DMS 273 (cell line): ENCODE data around the gene FIGN.

ENCODE experiments used
- DNase-seq: peaks from one replicate; lab custom pipeline; 2025; ENCODE audit not compliant: unreplicated experiment; lab: John Stamatoyannopoulos, UW

The FIGN gene

DNA sequence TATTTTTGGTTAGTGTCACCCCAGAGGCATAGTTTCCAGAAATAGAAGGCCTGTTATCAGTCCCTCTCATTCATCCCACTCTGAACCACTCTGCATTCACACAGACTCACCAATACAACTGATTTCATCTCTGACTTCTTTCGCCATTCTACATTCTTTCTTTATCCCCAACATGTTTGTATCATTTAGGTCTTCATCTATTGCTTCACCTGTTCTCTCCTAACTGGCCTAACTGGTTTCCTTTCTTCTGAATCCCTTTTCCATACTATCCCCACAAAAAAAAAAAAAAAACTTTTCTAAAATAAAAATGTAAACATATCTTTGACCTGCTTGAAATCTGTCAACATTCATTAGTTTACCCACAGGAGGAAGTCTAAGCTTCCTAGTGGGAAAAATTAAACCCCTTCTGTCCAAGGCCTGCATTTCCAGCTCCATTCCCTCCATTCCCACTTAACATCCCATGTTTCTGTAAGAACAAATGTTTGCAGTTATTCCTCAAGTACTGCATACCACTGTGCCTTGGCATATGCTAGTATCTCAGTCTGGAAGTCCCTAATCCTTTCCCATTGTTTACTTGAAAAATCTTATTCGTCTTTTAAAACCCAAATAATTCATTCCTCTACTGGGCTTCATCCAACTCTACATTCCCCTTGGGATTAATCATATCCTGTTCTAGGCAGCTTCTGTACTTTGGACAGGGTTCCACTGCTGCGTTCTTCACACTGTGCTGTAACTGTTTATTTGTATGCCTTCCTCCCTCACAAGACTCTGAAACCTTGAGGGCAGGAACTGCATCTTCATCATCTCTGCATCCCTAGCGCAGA is 68.5 kb downstream of the FIGN start:
- DNase-seq = no peak

DNA sequence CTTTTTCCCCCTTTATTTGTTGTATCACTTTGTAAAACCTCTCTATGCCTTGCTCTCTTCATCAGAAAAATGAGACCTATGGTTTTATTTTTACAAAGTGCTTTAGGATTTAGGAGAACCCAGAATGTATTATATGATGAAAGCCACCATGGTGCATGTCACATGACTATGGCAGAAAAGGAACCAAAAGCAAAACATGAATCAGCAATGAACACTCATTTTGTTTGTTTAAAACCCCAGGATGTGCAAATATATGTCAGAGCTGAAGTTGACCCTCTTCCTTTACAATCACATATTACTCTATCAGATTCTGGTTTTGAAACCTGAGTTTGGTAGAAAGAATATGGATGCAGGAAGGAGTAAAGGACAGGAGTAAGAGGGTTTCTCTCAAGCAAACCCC is 70.0 kb downstream of the FIGN start:
- no peak for DNase-seq

DNA sequence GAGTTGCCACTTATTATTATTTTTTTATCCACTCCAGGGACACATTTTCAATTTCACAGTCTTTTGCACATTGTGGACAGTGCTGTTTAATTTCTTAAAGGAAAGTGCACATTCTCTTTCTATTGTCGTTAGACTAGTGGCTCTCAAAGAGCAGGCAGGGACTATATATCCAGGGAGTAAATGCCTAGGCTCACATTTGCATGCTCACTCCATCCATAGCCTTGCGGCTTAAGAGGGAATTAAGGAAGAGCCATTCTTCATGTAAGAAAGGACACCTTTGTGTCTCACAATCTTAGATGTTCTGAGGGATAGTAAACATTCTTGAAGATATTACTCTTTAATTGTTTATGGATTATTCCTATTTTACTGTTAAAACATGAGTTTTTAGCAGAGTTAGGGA is 70.8 kb downstream of the FIGN start:
- DNase-seq = no peak

DNA sequence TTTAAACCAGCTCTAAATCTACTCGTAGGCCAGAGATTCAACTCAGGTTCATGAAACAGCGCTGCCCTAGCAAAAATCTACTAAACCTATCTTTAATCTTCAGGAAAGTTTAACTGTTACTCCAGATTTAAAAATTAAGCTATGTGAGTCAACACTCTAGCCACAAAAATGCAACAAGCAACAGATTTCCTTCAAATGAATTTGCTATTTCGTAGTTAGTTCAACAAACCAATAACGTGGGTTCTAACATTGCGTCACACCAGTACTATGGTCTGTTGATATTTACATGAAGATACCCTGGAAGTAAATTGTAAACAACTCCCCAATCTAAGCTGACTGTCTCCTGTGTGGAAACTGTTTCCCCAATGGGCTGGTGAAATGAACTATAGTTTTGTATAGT is 71.2 kb downstream of the FIGN start:
- no peak for DNase-seq

DNA sequence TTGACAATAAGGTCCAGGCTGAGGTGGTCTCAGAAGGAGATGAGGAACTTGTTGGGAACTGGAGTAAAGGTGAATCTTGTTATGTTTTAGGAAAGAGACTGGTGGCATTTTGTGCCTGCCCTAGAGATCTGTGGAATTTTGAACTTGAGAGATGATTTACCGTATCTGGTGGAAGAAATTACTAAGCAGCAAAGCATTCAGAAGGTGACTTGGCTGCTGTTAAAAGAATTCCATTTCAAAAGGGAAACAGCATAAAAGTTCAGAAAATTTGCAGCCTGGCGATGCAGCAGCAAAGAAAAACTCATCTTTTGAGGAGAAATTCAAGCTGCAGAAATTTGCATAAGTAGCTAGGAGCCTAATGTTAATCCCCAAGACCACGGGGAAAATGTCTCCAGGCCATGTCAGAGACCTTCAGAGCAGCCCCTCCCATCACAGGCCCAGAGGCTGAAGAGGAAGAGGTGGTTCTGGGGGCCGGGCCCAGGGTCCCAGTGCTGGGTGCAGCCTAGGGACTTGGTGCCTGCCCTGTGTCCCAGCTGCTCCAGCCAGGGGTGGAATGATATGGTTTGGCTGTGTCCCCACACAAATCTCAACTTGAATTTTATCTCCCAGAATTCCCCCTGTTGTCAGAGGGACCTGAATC is 73.5 kb downstream of the FIGN start:
- no peak for DNase-seq

DNA sequence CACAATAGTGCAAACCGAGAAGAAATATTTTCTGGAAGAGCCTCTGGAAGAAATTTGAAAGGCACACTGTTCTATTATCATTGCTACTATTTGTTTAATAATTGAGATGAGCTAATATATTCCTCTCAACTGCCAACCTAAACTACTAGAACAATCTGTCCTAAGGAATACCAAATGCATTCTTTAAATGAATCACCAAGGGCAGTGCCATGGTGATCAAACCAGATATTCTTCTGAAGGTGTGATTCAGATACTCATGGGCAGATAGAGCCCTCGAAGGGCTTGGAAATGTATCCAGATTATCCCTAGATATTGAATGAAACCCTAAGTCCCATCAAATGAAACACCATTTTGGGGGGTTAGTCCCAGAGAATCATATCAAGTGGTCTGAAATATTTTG is 76.6 kb downstream of the FIGN start:
- DNase-seq = no peak

DNA sequence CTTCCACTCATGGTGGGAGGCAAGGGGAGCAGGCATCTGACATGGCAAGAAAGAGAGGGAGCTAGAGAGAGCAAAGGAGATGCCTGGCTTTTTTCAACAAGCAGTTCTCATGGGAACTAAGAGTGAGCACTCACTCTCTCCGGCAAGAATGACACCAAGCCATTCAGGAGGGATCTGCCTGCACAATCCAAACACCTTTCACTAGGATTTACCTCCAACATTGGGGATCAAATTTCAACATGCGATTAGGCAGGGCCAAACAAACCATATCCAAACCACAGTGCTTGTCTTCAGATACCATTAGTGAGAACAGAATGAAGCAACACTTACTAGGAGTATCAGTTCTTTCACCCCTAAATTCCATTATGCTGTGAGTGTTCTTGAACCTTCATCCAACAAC is 77.3 kb downstream of the FIGN start:
- DNase-seq = no peak

DNA sequence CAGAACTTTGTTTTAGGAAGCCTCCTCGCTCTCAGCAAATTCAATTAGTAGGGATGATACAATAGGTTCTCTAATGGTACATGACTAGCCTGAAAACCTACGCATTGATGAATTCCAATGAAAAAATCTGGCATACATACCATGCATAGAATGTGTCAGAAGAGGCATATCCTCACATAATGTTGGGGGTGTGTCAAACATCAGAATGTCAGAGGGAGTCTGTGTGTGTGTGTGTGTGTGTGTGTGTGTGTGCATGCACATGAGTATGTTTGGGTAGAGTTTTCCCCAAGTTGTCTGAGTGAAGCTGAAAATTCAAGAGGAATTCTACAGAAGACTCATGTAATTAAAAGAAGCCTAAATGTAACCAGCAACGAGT is 78.5 kb downstream of the FIGN start:
- no peak for DNase-seq

DNA sequence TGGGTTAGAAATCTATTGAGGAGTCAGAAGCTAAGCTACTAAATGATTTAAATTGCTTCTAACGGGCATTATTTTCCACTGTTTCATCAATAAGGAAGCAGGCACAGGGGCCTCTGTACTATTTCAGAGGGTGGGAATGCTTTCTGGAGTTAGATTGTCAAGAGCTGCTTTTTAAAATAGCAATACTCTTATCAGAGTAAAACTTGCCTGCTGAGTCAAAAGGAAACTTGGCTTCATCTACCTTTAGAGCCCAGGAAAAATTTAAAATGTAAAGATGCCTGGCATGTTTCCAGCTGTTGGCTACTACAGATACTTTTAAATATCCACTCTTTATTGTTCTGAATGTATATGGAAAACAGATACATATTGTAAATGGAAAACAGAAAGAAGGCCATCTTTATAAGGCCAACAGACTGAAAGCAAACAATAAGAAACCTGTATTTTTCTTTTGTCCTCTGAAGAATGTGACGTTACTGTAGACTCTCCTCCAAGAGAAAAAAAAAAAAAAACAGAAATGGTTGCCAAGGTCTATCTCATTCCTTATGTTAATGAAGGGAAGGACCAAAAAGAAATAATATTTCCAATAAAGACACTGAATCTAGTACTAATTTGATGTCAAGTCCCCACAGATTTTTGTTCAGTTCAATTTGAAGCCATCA is 79.1 kb downstream of the FIGN start:
- no peak for DNase-seq

DNA sequence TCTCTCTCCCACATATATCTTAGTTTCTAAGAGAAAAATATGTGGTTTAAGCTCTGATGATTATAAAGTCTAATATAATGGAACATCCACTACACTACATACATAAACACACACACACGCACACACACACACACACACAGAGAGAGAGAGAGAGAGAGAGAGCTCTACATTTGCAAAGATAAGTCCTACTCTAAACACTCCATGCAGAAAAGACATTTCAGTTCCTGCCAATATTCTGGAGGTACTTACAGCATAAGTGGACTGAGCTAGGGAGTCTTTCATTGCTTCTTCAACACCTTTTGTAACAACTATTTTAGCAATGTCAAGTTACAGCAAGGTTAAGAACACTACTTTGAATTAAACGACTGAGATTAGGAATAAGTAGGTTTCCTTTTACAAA is 80.1 kb downstream of the FIGN start:
- DNase-seq = no peak

DNA sequence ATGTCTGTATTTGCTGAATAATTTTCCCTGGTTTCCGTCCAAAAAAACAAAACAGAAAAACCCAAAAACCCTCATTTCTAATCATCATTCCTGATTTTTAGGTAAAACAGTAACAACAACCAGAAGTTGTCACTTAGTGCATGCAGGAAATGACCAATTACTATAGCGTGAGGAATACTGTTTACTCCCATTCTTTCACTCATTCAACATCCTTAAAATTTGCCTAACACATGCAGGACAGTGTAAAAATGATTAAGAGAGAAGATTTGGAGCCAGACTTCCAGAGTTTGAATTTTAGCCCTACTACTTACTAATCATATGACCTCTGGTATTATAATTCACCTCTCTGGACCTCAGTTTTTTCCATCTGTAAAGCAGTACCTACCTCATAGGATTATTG is 83.1 kb downstream of the FIGN start:
- DNase-seq = no peak

DNA sequence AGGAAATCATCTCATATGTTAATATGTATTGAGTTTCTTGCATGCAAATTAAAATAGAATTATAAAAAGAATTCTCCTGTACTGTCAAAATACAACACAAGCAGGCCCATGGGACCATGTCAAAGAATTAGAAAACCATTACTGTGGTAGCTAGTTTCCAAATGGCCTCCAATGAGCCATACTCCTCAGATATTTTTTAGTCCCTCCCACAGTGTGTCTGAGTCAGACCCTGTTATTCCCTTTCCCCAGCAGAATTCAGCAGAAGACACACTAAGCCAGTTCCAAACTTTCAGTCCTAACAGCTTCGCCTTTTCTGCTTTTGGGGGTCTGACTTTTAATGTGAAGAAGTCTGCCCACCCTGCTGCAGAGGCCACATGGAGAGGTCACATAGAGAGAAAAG is 86.7 kb downstream of the FIGN start:
- DNase-seq = no peak

DNA sequence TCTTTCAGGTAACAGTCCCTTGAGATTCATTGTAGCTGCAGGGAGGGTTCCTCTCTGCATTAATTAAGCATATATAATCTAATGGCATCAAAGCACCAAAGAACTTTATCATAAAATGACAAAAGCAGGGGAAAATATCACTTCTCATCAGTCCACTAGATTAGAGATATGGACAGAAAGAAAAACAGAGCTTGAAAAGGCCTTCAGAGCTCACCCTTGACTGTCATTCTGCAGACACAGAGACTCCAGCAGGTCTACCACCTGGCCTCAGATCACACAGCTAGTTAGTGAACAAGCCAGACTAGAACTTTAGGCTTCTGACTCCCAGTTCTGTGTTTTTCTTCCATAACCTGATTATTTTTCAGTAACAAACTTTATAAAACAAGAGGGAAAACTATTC is 88.5 kb downstream of the FIGN start:
- DNase-seq = no peak

DNA sequence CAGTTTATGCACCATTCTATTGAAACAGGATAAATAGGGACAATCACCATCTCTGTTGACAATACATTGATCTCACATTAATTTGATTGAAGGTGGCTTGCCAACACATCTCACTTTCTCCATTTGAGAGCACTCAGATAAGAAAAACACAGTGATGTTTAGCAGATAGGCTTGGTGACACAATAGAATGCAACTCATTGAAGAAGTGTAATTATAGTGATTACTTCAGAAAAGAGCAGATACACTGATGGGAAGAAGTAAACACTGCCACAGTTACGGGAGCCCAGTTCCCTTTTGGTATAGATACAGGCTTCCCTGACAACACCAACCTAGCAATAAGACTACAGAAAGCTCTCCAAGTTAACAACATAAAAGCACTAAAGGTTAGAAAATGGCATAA is 89.1 kb downstream of the FIGN start:
- DNase-seq = no peak

DNA sequence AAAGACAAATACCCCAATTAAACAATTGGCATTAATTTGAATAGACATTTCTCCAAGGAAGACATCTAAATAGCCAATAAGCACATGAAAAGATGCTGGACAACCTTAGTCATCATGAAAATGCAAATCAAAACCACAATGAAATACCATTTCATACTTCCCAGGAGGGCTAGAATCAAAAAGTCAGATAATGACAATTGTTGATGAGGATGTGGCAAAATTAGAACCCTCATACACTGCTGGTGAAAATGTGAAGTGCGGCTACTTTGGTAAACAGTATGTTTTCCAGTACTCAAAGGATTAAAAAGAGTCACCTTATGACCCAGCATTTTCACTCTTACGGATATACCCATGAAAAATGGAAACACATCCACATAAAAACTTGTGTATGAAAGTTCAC is 91.6 kb downstream of the FIGN start:
- DNase-seq = no peak

DNA sequence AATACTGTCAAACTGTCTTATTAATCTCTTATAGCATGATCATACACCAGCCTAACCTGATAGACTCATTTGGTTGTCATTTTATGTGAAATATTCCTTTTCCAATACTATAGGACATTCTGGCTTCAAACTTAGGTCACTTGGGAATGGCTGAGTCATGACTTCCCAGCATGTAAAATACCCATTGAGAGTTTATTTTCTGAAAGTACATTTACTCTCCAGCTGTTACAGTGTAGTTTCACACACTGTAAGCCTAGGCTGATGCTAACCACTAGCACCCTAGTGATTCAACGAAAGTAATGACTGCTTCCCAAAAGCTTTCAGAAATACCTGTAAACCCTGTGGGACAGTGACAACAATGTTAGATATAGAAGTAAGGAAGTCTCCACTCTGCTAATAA is 93.8 kb downstream of the FIGN start:
- DNase-seq = no peak

DNA sequence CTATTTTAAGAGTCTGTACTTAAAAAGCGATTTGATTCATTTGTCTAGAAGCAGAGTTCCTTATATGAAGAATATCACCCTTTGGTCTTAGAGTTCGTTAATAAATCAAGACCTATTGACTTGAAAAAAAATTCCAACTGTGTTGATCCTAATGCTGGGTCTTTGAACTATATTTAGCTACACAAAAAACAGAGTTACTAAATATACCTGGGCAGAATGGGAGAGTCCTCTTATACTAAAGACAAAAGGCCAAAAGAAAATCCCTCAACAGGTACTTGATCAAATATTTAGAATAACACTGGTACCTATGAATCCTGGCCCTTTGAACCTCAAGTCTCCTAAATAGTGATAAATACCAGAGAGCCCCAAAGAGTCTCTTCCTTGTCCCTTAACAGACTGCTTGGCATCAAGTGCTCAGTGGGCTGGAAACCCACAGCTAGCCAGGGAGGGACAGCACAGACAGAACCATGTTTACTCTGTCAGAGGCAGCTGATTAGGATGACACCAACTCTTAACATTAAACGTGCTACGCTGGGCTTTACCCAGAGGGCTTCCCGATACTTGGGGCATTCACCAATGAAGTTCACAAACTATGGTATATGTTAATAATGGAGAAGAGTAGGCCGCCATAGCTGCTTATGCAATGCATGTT is 95.1 kb downstream of the FIGN start:
- no peak for DNase-seq

DNA sequence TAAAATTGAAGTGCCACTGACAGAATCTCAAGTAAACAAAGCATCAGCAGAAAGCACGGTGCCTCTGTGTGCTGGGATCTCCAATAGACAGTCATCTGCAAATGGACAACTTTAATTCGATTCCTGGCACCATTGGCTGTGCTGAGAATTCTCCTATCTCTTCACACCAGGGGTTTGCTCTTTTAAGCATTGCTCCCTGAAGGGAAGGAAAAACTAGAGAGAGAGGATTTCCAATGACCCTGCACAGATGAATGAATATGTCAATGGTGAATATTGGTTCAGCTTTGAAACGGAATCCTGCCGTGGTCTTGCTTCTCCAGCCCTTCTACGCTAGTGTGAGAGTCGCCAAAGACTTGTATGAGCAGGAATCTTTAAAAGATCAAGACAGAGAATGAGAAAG is 97.9 kb downstream of the FIGN start:
- DNase-seq = no peak

DNA sequence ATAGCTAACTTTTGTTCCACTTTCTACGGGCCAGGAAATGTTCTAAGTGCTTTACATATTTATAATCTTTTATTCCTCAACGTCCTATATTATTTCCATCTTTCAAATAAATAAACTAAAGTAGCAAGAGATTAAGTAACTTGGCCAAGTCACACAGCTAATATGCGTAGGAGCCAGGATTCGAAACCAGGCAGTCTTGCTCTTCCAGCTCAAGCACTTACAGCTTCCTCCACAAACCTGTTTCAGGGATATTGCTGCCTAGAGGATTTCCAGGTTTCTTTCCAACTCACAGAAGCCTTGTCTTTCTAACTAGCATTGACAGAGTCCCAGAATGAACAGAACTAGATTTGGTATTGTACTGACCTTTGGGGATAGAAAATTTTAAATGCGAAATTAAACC is 102.5 kb downstream of the FIGN start:
- DNase-seq = no peak

DNA sequence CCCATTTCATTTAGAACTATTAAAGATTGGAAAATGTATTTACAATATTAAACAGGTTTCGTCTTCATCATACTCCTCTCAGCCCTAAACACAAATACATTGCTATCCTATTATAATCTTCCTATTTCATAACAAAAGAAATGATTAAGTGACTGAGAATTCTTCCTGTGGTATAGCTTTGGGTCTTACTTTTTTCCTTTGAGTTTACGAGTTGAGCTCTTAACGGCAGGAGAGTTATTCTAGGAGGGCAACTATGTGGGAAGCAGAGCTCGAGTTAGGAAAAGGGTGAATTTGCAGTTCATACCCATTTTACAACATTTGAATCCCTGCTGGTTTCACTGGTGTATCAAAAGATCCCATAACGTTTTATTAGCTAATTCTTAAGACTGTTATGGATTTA is 105.0 kb downstream of the FIGN start:
- no peak for DNase-seq

DNA sequence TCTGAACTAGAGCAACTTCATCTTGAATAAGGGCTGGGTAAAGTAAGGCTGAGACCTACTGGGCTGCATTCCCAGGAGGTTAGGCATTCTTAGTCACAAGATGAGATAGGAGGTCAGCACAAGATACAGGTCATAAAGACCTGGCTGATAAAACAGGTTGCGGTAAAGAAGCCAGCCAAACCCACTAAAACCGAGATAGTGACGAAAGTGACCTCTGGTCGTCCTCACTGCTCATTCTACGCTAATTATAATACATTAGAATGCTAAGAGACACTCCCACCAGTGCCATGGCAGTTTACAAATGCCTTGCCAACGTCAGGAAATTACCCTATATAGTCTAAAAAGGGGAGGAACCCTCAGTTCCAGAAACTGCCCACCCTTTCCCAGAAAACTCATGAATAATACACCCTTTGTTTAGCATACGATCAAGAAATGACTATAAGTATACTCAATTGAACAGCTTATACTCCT is 109.1 kb downstream of the FIGN start:
- DNase-seq = no peak

DNA sequence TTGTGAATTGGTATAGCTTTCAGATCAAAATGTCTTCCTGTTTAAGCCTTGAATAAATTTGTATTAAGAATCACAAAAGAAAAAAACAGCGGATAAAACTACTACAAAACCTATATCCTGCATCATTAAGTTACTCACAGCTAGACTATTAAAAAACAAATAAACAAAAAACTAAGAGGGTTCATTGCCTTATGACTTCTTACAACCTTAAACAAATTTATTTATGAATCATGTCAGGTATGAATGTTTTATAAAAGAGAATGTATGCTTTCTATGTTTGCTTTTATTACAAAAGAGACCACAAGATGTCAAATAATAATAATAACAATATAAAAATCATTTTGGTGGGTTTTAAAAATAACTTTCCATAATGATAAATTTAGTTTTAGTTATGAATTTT is 109.6 kb downstream of the FIGN start:
- DNase-seq = no peak
